GM12878 (cell line): ENCODE data around the gene ZNF132. TPM values are rescaled to one million over a fixed set of nuclear protein-coding genes. Genes with fewer than 3 reads are reported as not detected.

Experiments
- ATAC-seq: fragments of 200-7000 bp; cut with Tn5 transposase; 3 replicates; pipeline ENCODE4 v1.9.1; 2020; ENCODE audit warnings: mild to moderate bottlenecking, moderate library complexity
- BruUV-seq: library from RNA; stranded (reverse); fragments of 400-500 nt; replicated peaks from 2 replicates; lab custom pipeline; 2021; lab: Mats Ljungman, UMichigan
- CTCF ChIA-PET: fragments of 300-600 bp; sonication (Branson Sonifier 250); formaldehyde crosslinking; extraction: SDS; loops from one replicate; lab custom pipeline; 2021; ENCODE audit warnings: inconsistent platforms; lab: Yijun Ruan, JAX
- POLR2A ChIA-PET: fragments of 350-600 bp; formaldehyde crosslinking; extraction: SDS; loops from one replicate; lab custom pipeline; 2021; ENCODE audit warnings: inconsistent platforms; lab: Charles Lee
- RAD21 ChIA-PET: fragments of 300-600 bp; sonication (Branson Sonifier 250); formaldehyde crosslinking; loops from one replicate; lab custom pipeline; 2023; ENCODE audit warnings: antibody characterized with exemption; ENCODE audit not compliant: unreplicated experiment; lab: Charles Lee
- SMC1A ChIA-PET: fragments of 300-600 bp; sonication (Branson Sonifier 250); formaldehyde crosslinking; loops from one replicate; lab custom pipeline; 2023; ENCODE audit not compliant: unreplicated experiment, uncharacterized antibody; lab: Charles Lee
- DNase-seq: peaks from one replicate; pipeline ENCODE4 v3.0.0-alpha.2; 2011; ENCODE audit warnings: low read depth, low spot score
- FAIRE-seq: peaks from 3 replicates; lab custom pipeline; 2011; peaks lifted over from hg19 to GRCh38; lab: Jason Lieb, UNC
- H2AFZ ChIP-seq: 2 replicates; pipeline ENCODE4 v1.6.0; 2011; ENCODE audit warnings: low read depth, low read length, control low read depth; ENCODE audit not compliant: control insufficient read depth
- H3K27ac ChIP-seq: 2 replicates; pipeline ENCODE4 v1.5.1; 2011; ENCODE audit warnings: control low read depth; ENCODE audit not compliant: control insufficient read depth, insufficient read depth
- H3K27me3 ChIP-seq, 2 experiments: replicated peaks in 1 of 2; 2 replicates each; pipeline versions ENCODE4 v1.6.0 to v1.6.1; 2011; ENCODE audit warnings: low read length in 1 of 2; ENCODE audit not compliant: control insufficient read depth in 2 of 2, insufficient read depth in 2 of 2
- H3K36me3 ChIP-seq, 2 experiments: 2 replicates each; pipeline ENCODE4 v1.5.1; 2011; ENCODE audit warnings: low read length in 1 of 2; ENCODE audit not compliant: control insufficient read depth in 2 of 2, insufficient read depth in 2 of 2
- H3K4me1 ChIP-seq: 2 replicates; pipeline ENCODE4 v1.6.1; 2011; ENCODE audit warnings: mild to moderate bottlenecking, low read length, moderate library complexity, mixed read lengths; ENCODE audit not compliant: control insufficient read depth, insufficient read depth
- H3K4me2 ChIP-seq: 2 replicates; pipeline ENCODE4 v1.6.0; 2011; ENCODE audit warnings: control low read depth; ENCODE audit not compliant: control insufficient read depth, insufficient read depth
- H3K4me3 ChIP-seq: fragments of 200-600 bp; sonication (generic); 2 replicates; pipeline ENCODE4 v1.5.1; 2016
- H3K79me2 ChIP-seq: 2 replicates; pipeline ENCODE4 v1.6.0; 2011; ENCODE audit warnings: low read length; ENCODE audit not compliant: control insufficient read depth, insufficient read depth
- H3K9ac ChIP-seq: 2 replicates; pipeline ENCODE4 v1.8.0; 2011; ENCODE audit warnings: low read length, control low read depth, mixed read lengths; ENCODE audit not compliant: control insufficient read depth, insufficient read depth
- H3K9me3 ChIP-seq: replicated peaks from 3 replicates; pipeline ENCODE4 v1.5.1; 2011; ENCODE audit warnings: mild to moderate bottlenecking, low read length; ENCODE audit not compliant: control insufficient read depth, insufficient read depth
- H4K20me1 ChIP-seq: 2 replicates; pipeline ENCODE4 v1.6.0; 2011; ENCODE audit not compliant: control insufficient read depth, insufficient read depth
- BCLAF1 ChIP-seq: fragments of 450-650 bp; IDR thresholded peaks from 2 replicates; pipeline ENCODE4 v1.6.1; 2017; ENCODE audit warnings: antibody characterized with exemption, mild to moderate bottlenecking, moderate library complexity
- E2F4 ChIP-seq: IDR thresholded peaks from 2 replicates; pipeline ENCODE4 v1.6.1; 2012; ENCODE audit warnings: low read depth, low read length, improper control_type of control experiment
- EZH2 ChIP-seq: IDR thresholded peaks from 2 replicates; pipeline ENCODE4 v1.6.1; 2012; ENCODE audit warnings: low read depth, mild to moderate bottlenecking, control low read depth, inconsistent platforms, low read length, borderline replicate concordance; ENCODE audit not compliant: control insufficient read depth
- HDAC6 ChIP-seq: fragments of 200-600 bp; sonication (generic); IDR thresholded peaks from one replicate; pipeline ENCODE4 v1.8.0; 2017; ENCODE audit warnings: antibody characterized with exemption; ENCODE audit not compliant: unreplicated experiment
- JUND ChIP-seq: IDR thresholded peaks from 2 replicates; pipeline ENCODE4 v1.6.1; 2012; ENCODE audit warnings: low read depth, mild to moderate bottlenecking, low read length, improper control_type of control experiment, moderate library complexity
- MYC ChIP-seq: IDR thresholded peaks from 2 replicates; pipeline ENCODE4 v1.6.1; 2011; ENCODE audit warnings: mild to moderate bottlenecking, low read length, moderate library complexity, inconsistent platforms; ENCODE audit not compliant: insufficient read depth, insufficient replicate concordance, insufficient read length, severe bottlenecking
- NBN ChIP-seq: fragments of 450-650 bp; IDR thresholded peaks from 2 replicates; pipeline ENCODE4 v1.6.1; 2016
- NFYB ChIP-seq: IDR thresholded peaks from 2 replicates; pipeline ENCODE4 v1.6.1; 2011; ENCODE audit warnings: low read depth, mild to moderate bottlenecking, low read length, improper control_type of control experiment, moderate library complexity; ENCODE audit not compliant: insufficient read depth
- PML ChIP-seq: IDR thresholded peaks from 2 replicates; pipeline ENCODE4 v1.6.1; 2012; ENCODE audit warnings: low read length, inconsistent platforms
- POLR2A ChIP-seq: IDR thresholded peaks from 2 replicates; pipeline ENCODE4 v1.6.1; 2011; ENCODE audit warnings: low read depth, mild to moderate bottlenecking, low read length
- POLR2AphosphoS2 ChIP-seq: IDR thresholded peaks from 2 replicates; pipeline ENCODE4 v1.6.1; 2011; ENCODE audit warnings: low read depth, mild to moderate bottlenecking, low read length, improper control_type of control experiment, moderate library complexity
- POLR2AphosphoS5 ChIP-seq: IDR thresholded peaks from 2 replicates; pipeline ENCODE4 v1.6.1; 2011; ENCODE audit warnings: mild to moderate bottlenecking, low read length, inconsistent platforms
- SIN3A ChIP-seq: IDR thresholded peaks from 2 replicates; pipeline ENCODE4 v1.6.1; 2012; ENCODE audit warnings: low read depth, low read length, improper control_type of control experiment
- SIX5 ChIP-seq: IDR thresholded peaks from 2 replicates; pipeline ENCODE4 v1.6.1; 2011; ENCODE audit warnings: mild to moderate bottlenecking, low read depth, low read length, moderate library complexity; ENCODE audit not compliant: severe bottlenecking
- SMARCA5 ChIP-seq: fragments of 450-650 bp; IDR thresholded peaks from 2 replicates; pipeline ENCODE4 v1.6.1; 2017; ENCODE audit warnings: mild to moderate bottlenecking
- SMC3 ChIP-seq: IDR thresholded peaks from 2 replicates; pipeline ENCODE4 v1.6.1; 2011; ENCODE audit warnings: low read length, improper control_type of control experiment, borderline replicate concordance
- SP1 ChIP-seq: IDR thresholded peaks from one replicate; pipeline ENCODE4 v1.6.1; 2011; ENCODE audit warnings: low read depth, low read length
- SPI1 ChIP-seq: IDR thresholded peaks from 2 replicates; pipeline ENCODE4 v1.6.1; 2011; ENCODE audit warnings: low read depth, mild to moderate bottlenecking, low read length, moderate library complexity, borderline replicate concordance; ENCODE audit not compliant: insufficient read depth
- TAF1 ChIP-seq: IDR thresholded peaks from 2 replicates; pipeline ENCODE4 v1.6.1; 2011; ENCODE audit warnings: mild to moderate bottlenecking, low read depth, low read length, borderline replicate concordance
- TARDBP ChIP-seq: IDR thresholded peaks from 2 replicates; pipeline ENCODE4 v1.6.1; 2016; ENCODE audit warnings: borderline replicate concordance
- TCF7 ChIP-seq: IDR thresholded peaks from 2 replicates; pipeline ENCODE4 v1.6.1; 2014; ENCODE audit warnings: antibody characterized with exemption, borderline replicate concordance
- ZNF207 ChIP-seq: fragments of 450-650 bp; IDR thresholded peaks from 2 replicates; pipeline ENCODE4 v1.6.1; 2014; ENCODE audit warnings: antibody characterized with exemption, mild to moderate bottlenecking, borderline replicate concordance
- ZNF384 ChIP-seq: IDR thresholded peaks from 2 replicates; pipeline ENCODE4 v1.6.1; 2012; ENCODE audit warnings: low read depth, mild to moderate bottlenecking, low read length, improper control_type of control experiment, borderline replicate concordance
- WGBS: methylation state at CpG from one replicate; pipeline ENCODE4 v1.1.6; 2016; ENCODE audit warnings: low lambda C conversion rate; ENCODE audit not compliant: insufficient replicate concordance, insufficient coverage; ENCODE audit errors: missing lambda C conversion rate; 5-methylcytosine and 5-hydroxymethylcytosine counted together
- in situ Hi-C: fragments of 300-500 bp; cut with MboI; formaldehyde crosslinking; loops from 9 replicates; pipeline ENCODE4 v1.14.3; 2018; ENCODE audit warnings: mixed read lengths
- intact Hi-C: fragments of 100-400 bp; cut with micrococcal nuclease; formaldehyde crosslinking; loops from one replicate; pipeline ENCODE4 v1.14.2; 2022; ENCODE audit not compliant: unreplicated experiment
- polyA plus RNA-seq, 11 experiments: library from polyadenylated mRNA; depleted of rRNA in 4 of 11; unstranded in 6 of 11; stranded (reverse) in 5 of 11; fragments of >200 nt; fragmentation: Nextera tagmentation in 4 of 11; fragmentation: Illumina TruSeq in 1 of 11; extraction: Ambion mirVana in 4 of 11; extraction: Trizol in 1 of 11; gene quantifications; 1 replicate in 1 of 11; 2 replicates in 10 of 11; pipeline versions ENCODE4 v1.2.1 to v1.2.3, GENCODE V29; 2011 to 2016; ENCODE audit warnings: inconsistent platforms in 2 of 11, missing spikeins in 2 of 11, low read depth in 1 of 11
- total RNA-seq, 4 experiments: library from RNA; depleted of rRNA in 3 of 4; stranded (reverse); fragments of >200 nt in 3 of 4; fragmentation: Illumina TruSeq in 1 of 4; extraction: Trizol in 1 of 4; gene quantifications; 2 replicates each; pipeline versions ENCODE4 v1.2.1 to v1.2.3, GENCODE V29; 2013 to 2021

The ZNF132 gene
- total and polyA plus RNA-seq, 10 of the 15 experiments (the other 5 are each of a cell fraction or from before 2014, with no cell fraction given) = 0.56 to 4.0 (median 2.3) TPM

GRCh38 chr19:58476498-58477015, 36.6 kb upstream of the ZNF132 start:
- peak overlapping the region; percentile 50 for H3K4me3 ChIP-seq
- 3% methylated on average over 27 of the region's 27 CpGs for WGBS
- H2AFZ ChIP-seq = peak overlapping the region; percentile 81
- peak overlapping the region; percentile 82 for H3K9ac ChIP-seq
- no peaks in the 10 kb centered on the region for H4K20me1 ChIP-seq
- H3K36me3 ChIP-seq = peaks cover 5 to 7% of the 10 kb centered on the region in 2 experiments
- RAD21 ChIA-PET = interaction anchor here (1.0 kb wide), 1 partner anchor 12 kb away, joined by 9 read pairs; no protein-coding TSS in a partner anchor
- no peak for DNase-seq
- CTCF ChIA-PET = no interaction called here
- intact Hi-C loops = loop anchor here (1.0 kb wide), 1 partner anchor 43 kb away; the partner anchor contains the start of gene ZBTB45
- H3K4me1 ChIP-seq = peaks cover 21% of the 10 kb centered on the region
- SMC1A ChIA-PET = interaction anchor here (1.5 kb wide), 1 partner anchor 11 kb away, joined by 4 read pairs; no protein-coding TSS in a partner anchor
- POLR2A ChIA-PET = interaction anchor here (1.4 kb wide), 1 partner anchor 12 kb away, joined by 5 read pairs; no protein-coding TSS in a partner anchor
- peak overlapping the region; percentile 89 for H3K4me2 ChIP-seq
- in situ Hi-C loops = no loop called here
- H3K79me2 ChIP-seq = no peaks in the 10 kb centered on the region; the same call in 1 of the 2 replicates
- BruUV-seq = no TSS peak
- peak overlapping the region; percentile 81 for H3K27ac ChIP-seq
- no peak for FAIRE-seq
- H3K9me3 ChIP-seq = no peaks in the 10 kb centered on the region
- H3K27me3 ChIP-seq = no peaks in the 10 kb centered on the region
- peak; percentile 3 for ATAC-seq
- TF ChIP-seq ZNF207 = no peak
- no peak for TF ChIP-seq SIX5
- no peak for TF ChIP-seq SP1
- TF ChIP-seq SIN3A = no peak
- TF ChIP-seq TCF7 = no peak
- TF ChIP-seq BCLAF1 = no peak
- 0 out of 2 replicates have a peak, but pooled peaks have one; percentile 2 for TF ChIP-seq POLR2AphosphoS2
- TF ChIP-seq SMC3 = no peak
- no peak for TF ChIP-seq ZNF384
- TF ChIP-seq NFYB = no peak
- TF ChIP-seq TARDBP = no peak
- no peak for TF ChIP-seq E2F4
- peak; percentile 48 for TF ChIP-seq MYC
- no peak for TF ChIP-seq HDAC6
- TF ChIP-seq POLR2A = no peak
- TF ChIP-seq EZH2 = no peak
- TF ChIP-seq TAF1 = no peak
- no peak for TF ChIP-seq SPI1
- no peak for TF ChIP-seq JUND
- TF ChIP-seq NBN = 0 out of 2 replicates have a peak, but pooled peaks have one; percentile 16
- TF ChIP-seq POLR2AphosphoS5 = no peak
- TF ChIP-seq SMARCA5 = no peak
- peak; percentile 3; the same call in 1 of the 2 replicates for TF ChIP-seq PML
